MM.1S (cell line): ENCODE measurements around the gene BMERB1.

Experiments
- CTCF ChIP-seq: fragments of 300-600 bp; sonication (generic); IDR thresholded peaks from 2 replicates; pipeline ENCODE4 v1.5.1; 2016; ENCODE audit warnings: antibody characterized with exemption, low read length, mixed read lengths
- EZH2phosphoT487 ChIP-seq: fragments of 300-600 bp; sonication (generic); IDR thresholded peaks from 2 replicates; pipeline ENCODE4 v1.6.1; 2018; ENCODE audit warnings: antibody characterized with exemption, low read length

- TF ChIP-seq EZH2phosphoT487 = no peak
- no peak for TF ChIP-seq CTCF
Measured at GRCh38 chr16:15518381-15519351, 84.3 kb downstream of the BMERB1 start.
